Measurements from ENCODE around the gene ZFP91. TPM values are rescaled to one million over a fixed set of nuclear protein-coding genes. Genes with fewer than 3 reads are reported as not detected.

Gene ZFP91
- total and polyA plus RNA-seq, 7 donors: 27.8 to 94.1 (median 68.4) TPM

GRCh38 chr11:58592760-58593472 is 14.1 kb downstream of the ZFP91 start:
- ATAC-seq (peak in 2 of 4 donors; percentile 53 to 59), DNase-seq (no peak)
- 80 to 82% (median 82%) methylated on average over 5 of the region's 5 CpGs for WGBS, 3 donors

GRCh38 chr11:58594826-58595225 is 16.0 kb downstream of the ZFP91 start:
- no peak overlapping the region for H3K27ac ChIP-seq
- H3K27me3 ChIP-seq (ENCODE audit: insufficient read depth in 3 of 3, low read length in 2 of 3): no peaks in the 10 kb centered on the region
- intact Hi-C loops (cut with DNase I): no loop called here
- 59 to 71% (median 64%) methylated on average over 4 of the region's 4 CpGs for WGBS, 3 donors
- no peak for TF ChIP-seq CTCF (IDR thresholded peaks at IDR 0.05)
- no peak overlapping the region for H3K4me3 ChIP-seq
- H3K9me3 ChIP-seq: no peaks in the 10 kb centered on the region
- H3K4me1 ChIP-seq: peaks cover 42% of the 10 kb centered on the region
- no peak for DNase-seq
- H3K36me3 ChIP-seq (ENCODE audit: insufficient read depth in 1 of 2, low read depth in 1 of 2): no peaks in the 10 kb centered on the region
- ATAC-seq: no peak

More at GRCh38 chr11:58592760-58593472, 14.1 kb downstream of the ZFP91 start:
- intact Hi-C loops (cut with DNase I): no loop called here
- no peaks in the 10 kb centered on the region for H3K27me3 ChIP-seq (ENCODE audit: insufficient read depth in 3 of 3, low read length in 2 of 3)
- peaks cover 40% of the 10 kb centered on the region for H3K4me1 ChIP-seq
- H3K27ac ChIP-seq: no peak overlapping the region
- H3K9me3 ChIP-seq: no peaks in the 10 kb centered on the region
- no peak overlapping the region for H3K4me3 ChIP-seq
- no peaks in the 10 kb centered on the region for H3K36me3 ChIP-seq (ENCODE audit: insufficient read depth in 1 of 2, low read depth in 1 of 2)
- TF ChIP-seq CTCF (IDR thresholded peaks at IDR 0.05): no peak

DNA sequence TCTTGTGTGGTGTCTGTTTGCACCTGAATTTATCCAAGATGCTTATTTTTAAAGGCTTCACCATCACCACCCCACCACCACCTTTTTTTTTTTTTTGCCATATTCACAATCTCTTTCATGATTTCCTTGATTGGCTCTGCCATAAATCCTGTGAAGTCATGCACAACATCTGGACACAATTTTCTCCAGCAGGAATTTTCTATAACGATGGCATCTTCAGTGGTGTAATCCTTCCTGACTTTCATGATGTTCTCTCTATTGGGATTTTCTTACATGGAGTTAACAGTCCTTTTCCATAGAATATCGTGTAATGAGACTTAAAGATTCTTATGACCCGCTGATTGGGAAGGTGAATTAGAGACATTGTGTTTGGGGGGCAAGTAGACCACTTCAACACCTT is 17.8 kb downstream of the ZFP91 start:
- no peak for TF ChIP-seq CTCF (IDR thresholded peaks at IDR 0.05)
- Histone ChIP-seq H3K27me3 (ENCODE audit: insufficient read depth in 3 of 3, low read length in 2 of 3) (no peaks in the 10 kb centered on the region), H3K4me3 (no peak overlapping the region), H3K27ac (no peak overlapping the region), H3K4me1 (peaks cover 53% of the 10 kb centered on the region), H3K36me3 (ENCODE audit: insufficient read depth in 1 of 2, low read depth in 1 of 2) (no peaks in the 10 kb centered on the region), H3K9me3 (no peaks in the 10 kb centered on the region)
- WGBS, 3 donors: 71 to 81% (median 73%) methylated on average over 3 of the region's 3 CpGs
- no peak for ATAC-seq
- no peak for DNase-seq
- intact Hi-C loops (cut with DNase I): no loop called here

GRCh38 chr11:58597486-58598144 is 18.8 kb downstream of the ZFP91 start:
- Histone ChIP-seq H3K36me3 (ENCODE audit: insufficient read depth in 1 of 2, low read depth in 1 of 2) (no peaks in the 10 kb centered on the region), H3K27ac (no peak overlapping the region), H3K4me1 (peaks cover 51% of the 10 kb centered on the region), H3K4me3 (no peak overlapping the region), H3K27me3 (ENCODE audit: insufficient read depth in 3 of 3, low read length in 2 of 3) (no peaks in the 10 kb centered on the region), H3K9me3 (no peaks in the 10 kb centered on the region)
- intact Hi-C loops (cut with DNase I): no loop called here
- 30 to 65% (median 31%) methylated on average over 3 of the region's 3 CpGs for WGBS, 3 donors
- peak in 1 of 4 donors; percentile 12 for ATAC-seq
- no peak for TF ChIP-seq CTCF (IDR thresholded peaks at IDR 0.05)
- DNase-seq: no peak

Data from psoas muscle (tissue), 8 donors.